LNCAP (cell line): ENCODE measurements around the gene CNOT11.

ENCODE experiments used
- CTCF ChIP-seq: fragments of 450-650 bp; IDR thresholded peaks from 2 replicates; pipeline ENCODE4 v1.5.1; 2017; ENCODE audit warnings: mild to moderate bottlenecking

The CNOT11 gene

GRCh38 chr2:101290711-101291110, 38.0 kb downstream of the CNOT11 start:
- TF ChIP-seq CTCF: no peak

GRCh38 chr2:101291973-101292372, 39.3 kb downstream of the CNOT11 start:
- no peak for TF ChIP-seq CTCF

GRCh38 chr2:101293544-101293943, 40.9 kb downstream of the CNOT11 start:
- TF ChIP-seq CTCF: no peak

- TF ChIP-seq CTCF: no peak
These were observed 42.2 kb downstream of the CNOT11 start for GRCh38 chr2:101294861-101295260.

GRCh38 chr2:101295895-101296294, 43.2 kb downstream of the CNOT11 start:
- TF ChIP-seq CTCF: no peak

- no peak for TF ChIP-seq CTCF
These were observed 43.7 kb downstream of the CNOT11 start for GRCh38 chr2:101296371-101296770.

GRCh38 chr2:101297383-101297782, 44.7 kb downstream of the CNOT11 start:
- TF ChIP-seq CTCF: no peak

- no peak for TF ChIP-seq CTCF
These were observed 46.9 kb downstream of the CNOT11 start for GRCh38 chr2:101299604-101300003.
